Mesodermal cell (in vitro differentiated cells): ENCODE results near the gene RTP3.

ENCODE experiments used
- H3K27ac ChIP-seq: 2 replicates; pipeline ENCODE4 v1.7.0; 2013; ENCODE audit warnings: mild to moderate bottlenecking, low read depth, low read length, moderate library complexity; ENCODE audit not compliant: severe bottlenecking
- H3K36me3 ChIP-seq: 2 replicates; pipeline ENCODE4 v1.7.1; 2013; ENCODE audit warnings: mild to moderate bottlenecking, low read length, moderate library complexity; ENCODE audit not compliant: control insufficient read depth, insufficient read depth
- H3K4me1 ChIP-seq: one replicate; pipeline ENCODE4 v1.7.1; 2013; ENCODE audit warnings: mild to moderate bottlenecking, low read length; ENCODE audit not compliant: insufficient read depth, control insufficient read depth, poor library complexity, severe bottlenecking
- H3K4me3 ChIP-seq: 2 replicates; pipeline ENCODE4 v1.7.0; 2013; ENCODE audit warnings: low read length, control low read depth, mild to moderate bottlenecking; ENCODE audit not compliant: insufficient read depth, poor library complexity, severe bottlenecking; ENCODE audit errors: extremely low read depth
- H3K9me3 ChIP-seq: 2 replicates; pipeline ENCODE4 v1.7.1; 2013; ENCODE audit warnings: mild to moderate bottlenecking, low read length, moderate library complexity; ENCODE audit not compliant: control insufficient read depth
- WGBS, 2 experiments: methylation state at CpG; one replicate each; pipeline ENCODE4 v1.1.5; 2013; ENCODE audit warnings: missing lambda C conversion rate in 2 of 2; ENCODE audit not compliant: insufficient coverage in 2 of 2; 5-methylcytosine and 5-hydroxymethylcytosine counted together

RTP3 gene

DNA sequence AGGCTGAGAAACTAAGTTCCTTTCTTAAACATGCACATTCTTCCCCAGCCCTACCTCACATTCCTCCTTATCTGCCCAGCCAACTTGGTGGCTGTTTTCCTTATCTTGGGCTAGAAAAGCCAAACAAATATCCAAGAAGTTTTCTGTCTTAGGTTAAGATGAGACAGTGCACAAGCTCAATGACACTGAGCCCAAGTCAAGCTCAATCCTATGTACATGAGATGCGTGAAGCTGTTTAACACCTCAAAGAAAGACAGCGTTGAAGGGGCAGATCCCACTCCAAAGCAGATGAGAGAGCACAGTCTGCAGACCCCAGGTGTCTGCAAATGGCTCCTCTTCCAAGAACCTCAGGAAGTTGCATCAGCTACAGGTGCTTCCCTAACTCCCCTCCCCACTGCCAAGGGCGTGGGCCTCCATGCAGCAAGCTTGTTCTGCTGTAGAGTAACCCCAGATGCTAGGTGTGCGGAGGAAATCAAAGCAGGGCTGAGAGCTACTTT is 51.7 kb downstream of the RTP3 start:
- Histone ChIP-seq H3K36me3 (no peaks in the 10 kb centered on the region), H3K9me3 (no peaks in the 10 kb centered on the region), H3K27ac (no peak overlapping the region), H3K4me3 (no peak overlapping the region), H3K4me1 (peaks cover 9% of the 10 kb centered on the region)
- WGBS, 2 experiments, result 76 to 77% methylated on average over 3 to 4 of the region's 4 CpGs

DNA sequence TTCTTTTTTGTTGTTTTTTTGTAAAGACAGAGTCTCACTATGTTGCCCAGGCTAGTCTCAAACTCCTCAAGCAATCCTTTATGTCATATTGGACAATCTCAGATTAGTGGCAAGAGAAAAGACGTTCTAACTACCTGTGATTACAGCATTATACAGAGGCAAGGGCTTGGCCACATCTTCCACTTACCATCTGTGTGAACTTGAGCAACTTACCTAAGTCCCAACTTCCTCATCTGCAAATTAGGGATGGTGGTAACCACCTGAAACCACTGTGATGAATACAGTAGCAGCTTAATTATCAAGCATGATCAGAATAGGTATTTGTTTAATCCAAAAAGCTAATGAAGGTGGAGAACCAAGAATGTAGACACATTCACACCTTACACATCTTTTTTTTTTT is 52.2 kb downstream of the RTP3 start:
- WGBS, 2 experiments, result 80 to 100% methylated on average over 1 of the region's 1 CpG
- Histone ChIP-seq H3K27ac (no peak overlapping the region), H3K4me1 (peaks cover 9% of the 10 kb centered on the region), H3K9me3 (no peaks in the 10 kb centered on the region), H3K4me3 (no peak overlapping the region), H3K36me3 (no peaks in the 10 kb centered on the region)
